Measurements from ENCODE around the gene CDH4.

GRCh38 chr20:61769286-61769832 lies 517.3 kb downstream of the CDH4 start:
- TF ChIP-seq CTCF (IDR thresholded peaks at IDR 0.05): no peak
- TF ChIP-seq POLR2A (IDR thresholded peaks at IDR 0.05): no peak
